ENCODE measurements around the gene NDUFAF2. TPM values are rescaled to one million over a fixed set of nuclear protein-coding genes. Genes with fewer than 3 reads are reported as not detected.

NDUFAF2 gene
- total and polyA plus RNA-seq, 2 of the 13 experiments (the other 11 are each of a cell fraction or from before 2014, with no cell fraction given): 34.0 to 78.4 TPM

- TF ChIP-seq, protein P1, sequence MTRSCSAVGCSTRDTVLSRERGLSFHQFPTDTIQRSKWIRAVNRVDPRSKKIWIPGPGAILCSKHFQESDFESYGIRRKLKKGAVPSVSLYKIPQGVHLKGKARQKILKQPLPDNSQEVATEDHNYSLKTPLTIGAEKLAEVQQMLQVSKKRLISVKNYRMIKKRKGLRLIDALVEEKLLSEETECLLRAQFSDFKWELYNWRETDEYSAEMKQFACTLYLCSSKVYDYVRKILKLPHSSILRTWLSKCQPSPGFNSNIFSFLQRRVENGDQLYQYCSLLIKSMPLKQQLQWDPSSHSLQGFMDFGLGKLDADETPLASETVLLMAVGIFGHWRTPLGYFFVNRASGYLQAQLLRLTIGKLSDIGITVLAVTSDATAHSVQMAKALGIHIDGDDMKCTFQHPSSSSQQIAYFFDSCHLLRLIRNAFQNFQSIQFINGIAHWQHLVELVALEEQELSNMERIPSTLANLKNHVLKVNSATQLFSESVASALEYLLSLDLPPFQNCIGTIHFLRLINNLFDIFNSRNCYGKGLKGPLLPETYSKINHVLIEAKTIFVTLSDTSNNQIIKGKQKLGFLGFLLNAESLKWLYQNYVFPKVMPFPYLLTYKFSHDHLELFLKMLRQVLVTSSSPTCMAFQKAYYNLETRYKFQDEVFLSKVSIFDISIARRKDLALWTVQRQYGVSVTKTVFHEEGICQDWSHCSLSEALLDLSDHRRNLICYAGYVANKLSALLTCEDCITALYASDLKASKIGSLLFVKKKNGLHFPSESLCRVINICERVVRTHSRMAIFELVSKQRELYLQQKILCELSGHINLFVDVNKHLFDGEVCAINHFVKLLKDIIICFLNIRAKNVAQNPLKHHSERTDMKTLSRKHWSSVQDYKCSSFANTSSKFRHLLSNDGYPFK (CRISPR knock-in tag; IDR thresholded peaks at IDR 0.05; ENCODE audit: borderline replicate concordance): no peak; the same call in 1 of the 2 replicates
- peak; percentile 71; the same call in 1 of the 2 replicates for TF ChIP-seq RFXAP (CRISPR knock-in tag; IDR thresholded peaks at IDR 0.05; ENCODE audit: borderline replicate concordance)
- no peak for TF ChIP-seq CHD2 (IDR thresholded peaks at IDR 0.05; ENCODE audit: low read depth, low read length)
- no peak for TF ChIP-seq CEBPB (IDR thresholded peaks at IDR 0.05; ENCODE audit: borderline replicate concordance, low read depth, low read length)
- no peak for TF ChIP-seq PCBP2 (optimal IDR thresholded peaks at IDR 0.05; ENCODE audit: low read depth, low read length, poor library complexity, severe bottlenecking)
- peak; percentile 20; the same call in 1 of the 2 replicates for TF ChIP-seq ZNF460 (CRISPR knock-in tag; IDR thresholded peaks at IDR 0.05; ENCODE audit: borderline replicate concordance)
- TF ChIP-seq FOXC1 (CRISPR knock-in tag; IDR thresholded peaks at IDR 0.05; ENCODE audit: borderline replicate concordance): peak; percentile 73; the same call in 1 of the 2 replicates
- no peak for TF ChIP-seq NFAT5 (CRISPR knock-in tag; IDR thresholded peaks at IDR 0.05)
- TF ChIP-seq HNF1B (CRISPR knock-in tag; IDR thresholded peaks at IDR 0.05): 0 out of 2 replicates have a peak, but pooled peaks have one; percentile 23
Observed at GRCh38 chr5:60944904-60945812, at the start of gene NDUFAF2, which contains the start of gene ERCC8 (continued).
